Retinal pigment epithelial cell (primary cell): Measurements from ENCODE around the gene DVL2.

Experiments used
- DNase-seq: peaks from one replicate; pipeline ENCODE4 v3.0.0-alpha.2; 2010; ENCODE audit warnings: low read depth
- H3K4me3 ChIP-seq: 2 replicates; pipeline ENCODE4 v1.5.1; 2011; ENCODE audit warnings: mild to moderate bottlenecking, low read length, control low read depth, moderate library complexity
- TF ChIP-seq, protein P1 (sequence below): conservative IDR thresholded peaks from 2 replicates; pipeline ENCODE4 v1.5.1; 2011; ENCODE audit warnings: low read depth, low read length, control low read depth, inconsistent platforms

The DVL2 gene

DNA sequence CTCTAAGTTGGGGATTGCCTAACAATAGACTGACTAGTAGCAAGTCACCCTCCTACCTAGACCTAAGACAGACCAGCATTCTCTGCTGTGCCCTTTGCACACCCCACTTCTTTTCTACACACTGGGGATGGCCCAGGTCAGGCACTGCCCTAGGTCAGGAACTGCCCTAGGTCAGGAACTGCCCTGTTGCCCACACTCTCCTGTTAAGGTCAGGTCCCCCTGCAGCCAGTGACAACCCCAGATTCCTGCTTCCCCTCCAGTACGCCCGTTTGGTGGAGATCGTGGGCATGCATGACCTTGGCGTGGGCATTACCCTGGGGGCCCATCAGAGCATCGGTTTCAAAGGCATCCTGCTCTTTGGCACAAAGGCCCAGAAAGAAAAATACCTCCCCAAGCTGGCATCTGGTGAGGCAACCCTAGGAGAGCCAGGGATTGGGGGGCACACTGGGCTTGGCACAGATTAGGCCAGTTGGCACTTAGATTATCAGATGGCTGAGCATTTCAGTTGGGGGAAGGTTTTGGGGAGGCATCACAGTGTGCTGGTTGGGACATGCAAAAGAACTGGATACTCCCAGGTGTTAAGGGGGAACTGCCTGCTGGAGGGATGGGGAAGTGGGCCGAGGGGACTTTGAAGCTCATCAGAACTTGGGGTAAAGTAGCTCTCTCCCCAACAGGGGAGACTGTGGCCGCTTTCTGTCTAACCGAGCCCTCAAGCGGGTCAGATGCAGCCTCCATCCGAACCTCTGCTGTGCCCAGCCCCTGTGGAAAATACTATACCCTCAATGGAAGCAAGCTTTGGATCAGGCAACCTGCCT is 12.8 kb downstream of the DVL2 start:
- TF ChIP-seq, protein P1, sequence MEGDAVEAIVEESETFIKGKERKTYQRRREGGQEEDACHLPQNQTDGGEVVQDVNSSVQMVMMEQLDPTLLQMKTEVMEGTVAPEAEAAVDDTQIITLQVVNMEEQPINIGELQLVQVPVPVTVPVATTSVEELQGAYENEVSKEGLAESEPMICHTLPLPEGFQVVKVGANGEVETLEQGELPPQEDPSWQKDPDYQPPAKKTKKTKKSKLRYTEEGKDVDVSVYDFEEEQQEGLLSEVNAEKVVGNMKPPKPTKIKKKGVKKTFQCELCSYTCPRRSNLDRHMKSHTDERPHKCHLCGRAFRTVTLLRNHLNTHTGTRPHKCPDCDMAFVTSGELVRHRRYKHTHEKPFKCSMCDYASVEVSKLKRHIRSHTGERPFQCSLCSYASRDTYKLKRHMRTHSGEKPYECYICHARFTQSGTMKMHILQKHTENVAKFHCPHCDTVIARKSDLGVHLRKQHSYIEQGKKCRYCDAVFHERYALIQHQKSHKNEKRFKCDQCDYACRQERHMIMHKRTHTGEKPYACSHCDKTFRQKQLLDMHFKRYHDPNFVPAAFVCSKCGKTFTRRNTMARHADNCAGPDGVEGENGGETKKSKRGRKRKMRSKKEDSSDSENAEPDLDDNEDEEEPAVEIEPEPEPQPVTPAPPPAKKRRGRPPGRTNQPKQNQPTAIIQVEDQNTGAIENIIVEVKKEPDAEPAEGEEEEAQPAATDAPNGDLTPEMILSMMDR = no peak
- DNase-seq = no peak
- H3K4me3 ChIP-seq = no peak overlapping the region

DNA sequence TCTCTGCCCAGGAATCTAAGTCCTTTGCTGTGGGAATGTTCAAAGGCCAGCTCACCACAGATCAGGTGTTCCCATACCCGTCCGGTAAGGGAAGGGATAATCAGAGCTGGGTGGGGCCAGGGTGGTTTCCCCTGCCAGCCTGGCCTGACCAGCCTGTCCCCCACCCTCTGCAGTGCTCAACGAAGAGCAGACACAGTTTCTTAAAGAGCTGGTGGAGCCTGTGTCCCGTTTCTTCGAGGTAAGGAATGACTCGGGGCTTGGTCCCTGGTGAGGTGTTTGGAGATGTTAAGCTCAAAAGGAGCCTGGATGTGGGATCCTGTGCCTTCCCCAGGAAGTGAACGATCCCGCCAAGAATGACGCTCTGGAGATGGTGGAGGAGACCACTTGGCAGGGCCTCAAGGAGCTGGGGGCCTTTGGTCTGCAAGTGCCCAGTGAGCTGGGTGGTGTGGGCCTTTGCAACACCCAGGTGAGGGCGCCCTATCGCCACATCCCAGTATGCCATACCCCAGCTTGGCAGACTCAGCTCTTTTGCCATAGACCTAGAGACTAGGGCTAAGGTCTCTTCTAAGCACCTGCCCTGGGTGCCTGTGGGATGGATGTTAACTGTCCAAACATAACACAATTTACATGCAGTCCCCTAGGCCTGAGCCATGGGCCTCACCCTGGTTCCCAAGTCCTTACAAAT is 13.6 kb downstream of the DVL2 start:
- H3K4me3 ChIP-seq = peak overlapping the region; percentile 83
- TF ChIP-seq, protein P1 = peak; percentile 70
- DNase-seq = no peak

DNA sequence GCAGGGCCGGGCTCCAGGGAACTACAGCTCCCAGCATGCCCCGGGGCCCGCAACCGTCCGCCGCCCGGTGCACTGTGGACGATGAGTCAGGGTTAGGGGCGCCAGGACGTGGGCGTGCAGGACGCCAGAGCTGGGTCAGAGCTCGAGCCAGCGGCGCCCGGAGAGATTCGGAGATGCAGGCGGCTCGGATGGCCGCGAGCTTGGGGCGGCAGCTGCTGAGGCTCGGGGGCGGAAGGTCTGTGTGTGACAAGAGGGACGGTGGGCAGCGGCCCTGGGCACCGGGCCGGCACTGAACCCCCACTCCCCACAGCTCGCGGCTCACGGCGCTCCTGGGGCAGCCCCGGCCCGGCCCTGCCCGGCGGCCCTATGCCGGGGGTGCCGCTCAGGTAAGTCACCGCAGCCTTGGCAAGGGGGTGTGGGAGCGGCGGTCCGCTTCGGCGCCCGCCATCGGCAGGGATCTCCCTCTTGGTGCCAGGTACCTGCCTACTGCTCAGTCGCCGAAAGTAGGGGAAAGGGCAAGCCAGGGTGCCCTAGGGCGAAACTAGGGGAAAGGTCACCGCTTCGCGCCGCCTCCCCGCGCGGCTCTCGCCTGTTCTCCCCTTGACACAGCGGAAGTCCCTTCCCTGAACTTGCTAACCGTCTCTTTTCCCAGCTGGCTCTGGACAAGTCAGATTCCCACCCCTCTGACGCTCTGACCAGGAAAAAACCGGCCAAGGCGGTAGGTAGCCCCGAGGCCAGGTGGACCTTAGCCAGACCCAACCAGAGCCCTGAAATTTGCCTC is 14.3 kb downstream of the DVL2 start, which contains the start of the genes ACADVL and DLG4:
Gene ACADVL, plus strand, starts transcription at position 127 of the 781 bp plus-strand sequence. Its CDS starts 47 bp downstream, at position 174.
Gene DLG4, minus strand, starts transcription at position 25 of the 781 bp plus-strand sequence.
- TF ChIP-seq, protein P1 = no peak
- no peak for DNase-seq

DNA sequence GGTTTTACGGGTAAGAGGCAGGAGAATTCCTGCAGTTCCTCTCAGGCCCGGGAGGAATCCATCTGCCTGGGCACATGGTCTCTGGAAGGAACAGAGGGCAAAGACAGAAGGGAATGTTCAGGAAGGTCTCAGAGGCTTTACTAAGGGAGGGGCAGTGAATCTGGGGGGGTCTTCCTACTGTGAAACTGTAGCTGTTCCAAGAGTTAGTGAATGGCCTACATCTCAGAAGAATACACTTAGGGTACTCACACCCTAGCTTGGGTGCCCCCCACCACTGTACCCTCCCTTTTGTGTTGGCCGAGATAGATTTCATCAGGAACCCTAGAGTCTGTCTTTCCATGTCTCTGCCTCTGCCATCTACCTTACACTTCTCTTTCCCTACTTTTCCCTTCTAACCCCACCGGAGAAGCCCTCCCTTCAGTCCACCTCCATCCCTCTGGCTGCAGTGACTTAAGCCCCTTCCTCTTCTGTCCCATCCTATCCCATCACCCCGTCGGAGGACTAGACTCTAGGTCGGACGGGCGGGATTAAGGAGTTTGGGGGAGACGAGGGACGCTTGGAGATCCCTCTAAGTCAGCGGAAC is 15.0 kb downstream of the DVL2 start:
- DNase-seq = no peak
- H3K4me3 ChIP-seq = peak overlapping the region; percentile 83
- TF ChIP-seq, protein P1 = no peak

More for the DNA sequence above, 14.3 kb downstream of the DVL2 start, which contains the start of the genes ACADVL and DLG4:
- peak within 1 kb of the TSS; percentile 83 for H3K4me3 ChIP-seq

DNA sequence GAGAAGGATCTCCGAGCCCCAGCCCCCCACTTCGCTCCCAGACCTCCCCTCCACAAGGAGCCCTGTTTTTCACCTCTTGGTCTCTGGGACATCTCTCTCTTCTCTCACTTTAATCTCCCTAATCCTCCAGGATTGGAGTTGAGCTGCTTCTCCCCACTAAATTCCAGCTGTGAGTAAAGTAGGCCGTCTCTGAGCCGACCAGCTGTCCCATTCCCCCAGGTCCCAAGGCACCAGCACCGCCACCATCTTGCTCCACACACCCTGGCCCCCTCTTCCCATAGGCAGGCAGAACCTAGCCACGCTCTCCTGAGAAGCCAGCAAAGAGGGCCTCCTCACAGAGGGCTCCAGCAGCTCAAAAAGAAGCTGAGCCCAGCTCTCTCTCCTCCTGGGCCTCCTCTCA is 15.6 kb downstream of the DVL2 start:
- no peak overlapping the region for H3K4me3 ChIP-seq
- TF ChIP-seq, protein P1 = no peak
- DNase-seq = no peak

DNA sequence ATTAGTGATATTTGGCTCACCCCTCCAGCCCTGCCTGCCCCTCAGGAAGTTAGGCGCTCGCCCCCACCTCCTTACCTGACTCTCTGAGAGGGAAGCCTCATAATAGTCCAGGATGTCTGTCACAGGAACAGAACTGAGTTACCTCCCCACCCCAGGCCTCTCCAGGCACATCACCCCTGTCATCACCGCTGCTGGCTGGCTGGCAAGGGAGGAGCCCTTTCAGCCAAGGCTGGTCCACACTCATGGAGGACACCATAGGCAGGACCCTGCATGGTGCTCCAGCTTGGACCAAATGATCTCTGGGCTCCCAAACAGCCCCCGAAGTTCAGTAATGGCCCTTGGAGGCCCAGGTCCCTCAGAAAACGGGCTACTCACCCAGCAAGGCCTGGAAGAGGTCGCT is 16.2 kb downstream of the DVL2 start:
- H3K4me3 ChIP-seq = peak overlapping the region; percentile 55
- no peak for DNase-seq
- TF ChIP-seq, protein P1 = no peak
